AG09309 (cell line): ENCODE results near the gene NTRK2.

ENCODE experiments used
- DNase-seq: peaks from one replicate; pipeline ENCODE4 v3.0.0-alpha.2; 2010; ENCODE audit warnings: low read depth
- H3K4me3 ChIP-seq: 2 replicates; pipeline ENCODE4 v1.5.1; 2011; ENCODE audit warnings: mild to moderate bottlenecking, low read depth, low read length, moderate library complexity; ENCODE audit not compliant: control insufficient read depth
- TF ChIP-seq, protein P1 (sequence below): IDR thresholded peaks from 2 replicates; pipeline ENCODE4 v1.5.1; 2011; ENCODE audit warnings: mild to moderate bottlenecking, low read depth, low read length, inconsistent platforms; ENCODE audit not compliant: insufficient read depth, control insufficient read depth; ENCODE audit errors: missing control alignments

NTRK2 gene

DNA sequence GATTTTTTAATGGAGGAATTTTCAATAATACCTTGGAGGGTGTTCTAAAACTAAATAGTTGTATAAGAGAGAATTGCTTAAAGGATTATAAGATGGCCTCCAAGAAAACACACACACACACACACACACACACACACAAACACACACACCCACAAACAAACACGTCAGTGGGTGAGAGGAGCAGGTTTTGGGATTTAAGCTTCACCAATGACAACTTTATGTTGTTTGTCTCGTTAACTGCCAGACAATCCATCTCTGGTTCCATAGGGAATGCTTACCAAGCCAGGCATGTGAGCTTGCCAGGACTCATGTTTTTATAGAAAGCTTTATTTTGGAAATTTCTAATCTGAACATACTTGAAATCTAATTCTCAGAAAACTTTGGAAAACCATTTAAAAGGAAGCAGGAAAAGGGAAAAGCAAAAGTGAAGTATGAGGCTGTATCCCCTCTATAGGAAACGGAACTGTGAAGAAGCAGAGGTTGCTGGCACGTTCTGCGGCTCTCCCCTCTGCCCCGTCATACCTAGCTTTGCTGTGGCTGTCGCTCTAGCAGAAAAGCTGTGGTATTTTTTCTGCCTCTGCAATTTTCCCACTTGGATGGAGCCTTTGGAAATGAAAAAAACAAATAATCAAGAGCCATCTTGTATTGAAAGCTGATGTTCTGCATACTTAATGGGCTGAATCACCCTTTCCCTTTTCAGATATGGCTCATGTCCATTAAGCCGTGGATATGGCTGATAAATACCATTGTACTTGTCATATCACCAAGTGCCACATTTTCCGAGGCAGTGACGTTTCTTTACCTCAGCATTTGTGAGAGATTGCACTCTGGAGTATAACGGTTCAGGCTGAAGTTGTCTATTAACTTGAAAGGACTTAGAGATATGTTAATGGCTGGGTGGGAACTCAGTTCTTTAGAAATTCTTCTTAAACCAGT is 112.7 kb downstream of the NTRK2 start:
- TF ChIP-seq, protein P1, sequence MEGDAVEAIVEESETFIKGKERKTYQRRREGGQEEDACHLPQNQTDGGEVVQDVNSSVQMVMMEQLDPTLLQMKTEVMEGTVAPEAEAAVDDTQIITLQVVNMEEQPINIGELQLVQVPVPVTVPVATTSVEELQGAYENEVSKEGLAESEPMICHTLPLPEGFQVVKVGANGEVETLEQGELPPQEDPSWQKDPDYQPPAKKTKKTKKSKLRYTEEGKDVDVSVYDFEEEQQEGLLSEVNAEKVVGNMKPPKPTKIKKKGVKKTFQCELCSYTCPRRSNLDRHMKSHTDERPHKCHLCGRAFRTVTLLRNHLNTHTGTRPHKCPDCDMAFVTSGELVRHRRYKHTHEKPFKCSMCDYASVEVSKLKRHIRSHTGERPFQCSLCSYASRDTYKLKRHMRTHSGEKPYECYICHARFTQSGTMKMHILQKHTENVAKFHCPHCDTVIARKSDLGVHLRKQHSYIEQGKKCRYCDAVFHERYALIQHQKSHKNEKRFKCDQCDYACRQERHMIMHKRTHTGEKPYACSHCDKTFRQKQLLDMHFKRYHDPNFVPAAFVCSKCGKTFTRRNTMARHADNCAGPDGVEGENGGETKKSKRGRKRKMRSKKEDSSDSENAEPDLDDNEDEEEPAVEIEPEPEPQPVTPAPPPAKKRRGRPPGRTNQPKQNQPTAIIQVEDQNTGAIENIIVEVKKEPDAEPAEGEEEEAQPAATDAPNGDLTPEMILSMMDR = no peak
- DNase-seq = no peak

DNA sequence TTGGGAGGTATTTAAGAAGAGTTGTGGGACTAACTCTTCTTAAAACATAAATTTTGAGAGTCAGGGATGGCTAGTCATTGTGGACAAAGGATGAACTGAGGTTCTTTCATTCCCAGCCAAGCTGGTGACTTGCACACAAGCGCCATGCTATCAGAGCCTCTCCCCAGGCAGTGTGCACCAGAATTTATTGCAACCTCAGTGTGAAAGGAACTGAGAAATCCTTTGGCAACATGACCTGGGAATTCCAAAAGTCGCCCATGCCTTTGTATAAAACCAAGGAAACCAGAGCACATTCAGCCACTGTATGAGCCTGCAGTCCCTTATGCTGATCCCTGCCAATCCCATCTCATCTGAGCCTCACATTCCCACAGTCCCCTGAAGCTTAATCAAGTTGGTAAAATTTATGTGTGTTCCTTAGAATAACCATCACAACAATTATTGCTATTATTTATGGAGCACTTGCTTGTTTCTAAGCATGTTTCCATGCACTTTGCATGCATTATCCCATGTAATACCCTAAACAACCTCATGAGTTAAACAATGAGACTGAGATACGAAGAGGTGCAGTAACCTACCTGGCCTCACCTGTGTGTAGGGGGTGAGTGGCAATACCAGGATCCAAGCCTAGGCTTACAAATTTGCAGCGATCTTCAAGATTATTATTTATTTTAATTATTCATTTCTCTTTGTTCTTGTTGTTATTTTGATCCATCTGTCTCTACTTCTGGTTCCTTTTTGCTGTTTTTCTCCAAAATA is 116.4 kb downstream of the NTRK2 start:
- H3K4me3 ChIP-seq = no peak overlapping the region
- TF ChIP-seq, protein P1 = no peak
- no peak for DNase-seq

More for the DNA sequence above, 112.7 kb downstream of the NTRK2 start:
- H3K4me3 ChIP-seq = no peak overlapping the region

DNA sequence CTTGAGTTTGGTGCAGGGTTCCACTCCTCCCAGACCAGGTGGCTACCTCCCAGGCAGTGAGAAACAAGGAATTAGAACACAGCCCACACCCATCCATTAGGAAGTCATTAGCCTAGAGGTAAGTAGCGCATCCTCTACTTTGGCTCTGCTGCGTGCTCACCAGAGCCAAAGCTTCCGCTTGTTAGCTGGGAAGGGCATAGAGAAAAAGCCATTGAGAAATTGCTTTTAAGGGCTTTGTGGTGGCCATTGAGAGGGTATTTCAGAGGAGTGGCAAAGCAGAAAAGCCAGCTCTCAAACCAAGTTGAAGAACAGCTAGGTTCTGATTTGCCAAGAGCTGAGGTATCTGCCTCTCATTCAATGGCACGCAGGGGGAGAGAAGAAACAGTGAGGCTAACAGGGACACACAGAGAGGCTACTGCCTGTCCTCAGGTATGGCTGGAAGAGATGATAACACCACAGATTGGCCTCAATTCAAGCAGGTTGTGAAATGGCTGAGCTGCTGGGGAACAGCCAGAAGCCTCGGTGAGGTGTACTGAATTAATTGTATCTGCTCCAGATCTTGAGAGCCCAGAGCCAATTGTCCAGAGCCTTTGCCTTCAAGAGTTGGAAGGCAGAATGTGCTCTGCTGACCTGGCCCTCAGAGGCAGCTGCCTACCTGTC is 119.4 kb downstream of the NTRK2 start:
- no peak for DNase-seq
- TF ChIP-seq, protein P1 = no peak
- H3K4me3 ChIP-seq = no peak overlapping the region

DNA sequence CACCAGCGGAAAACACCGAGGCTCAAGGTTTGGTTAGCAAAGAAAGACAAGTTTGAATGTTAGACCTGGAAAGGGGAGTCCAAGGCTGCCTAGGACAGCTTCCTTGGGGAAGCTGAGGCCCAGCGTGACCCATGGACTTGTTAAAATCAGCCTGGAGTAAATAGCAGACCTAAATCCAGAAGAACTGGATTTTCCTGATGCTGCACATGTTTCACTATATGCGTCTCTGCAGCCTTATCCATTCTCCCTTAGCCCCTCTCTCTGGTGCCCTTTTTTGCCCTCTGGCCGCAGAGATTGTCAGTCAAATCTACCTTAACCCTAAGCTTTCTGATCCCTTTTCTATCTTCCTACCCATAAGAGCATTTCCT is 119.9 kb downstream of the NTRK2 start:
- H3K4me3 ChIP-seq = no peak overlapping the region
- no peak for DNase-seq
- TF ChIP-seq, protein P1 = no peak

DNA sequence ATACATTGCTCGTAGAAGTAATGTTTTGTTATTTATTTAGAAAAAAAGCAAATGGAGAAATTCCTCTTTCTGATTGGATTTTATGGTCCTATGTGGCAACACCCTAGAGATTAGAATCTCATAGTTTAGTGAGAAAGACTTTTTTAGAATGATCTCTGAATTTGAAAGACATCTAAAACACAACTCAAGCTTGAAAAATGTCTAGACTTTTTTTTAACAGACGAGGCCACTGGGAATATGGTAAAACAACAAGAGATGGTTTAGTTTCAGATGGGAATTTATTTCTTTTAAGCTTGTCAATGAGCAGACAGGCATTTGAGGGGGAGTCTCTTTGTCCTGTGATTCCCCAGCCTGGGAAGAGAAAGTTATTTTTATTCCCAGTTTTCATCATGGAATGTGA is 122.1 kb downstream of the NTRK2 start:
- TF ChIP-seq, protein P1 = no peak
- no peak overlapping the region for H3K4me3 ChIP-seq
- DNase-seq = no peak

DNA sequence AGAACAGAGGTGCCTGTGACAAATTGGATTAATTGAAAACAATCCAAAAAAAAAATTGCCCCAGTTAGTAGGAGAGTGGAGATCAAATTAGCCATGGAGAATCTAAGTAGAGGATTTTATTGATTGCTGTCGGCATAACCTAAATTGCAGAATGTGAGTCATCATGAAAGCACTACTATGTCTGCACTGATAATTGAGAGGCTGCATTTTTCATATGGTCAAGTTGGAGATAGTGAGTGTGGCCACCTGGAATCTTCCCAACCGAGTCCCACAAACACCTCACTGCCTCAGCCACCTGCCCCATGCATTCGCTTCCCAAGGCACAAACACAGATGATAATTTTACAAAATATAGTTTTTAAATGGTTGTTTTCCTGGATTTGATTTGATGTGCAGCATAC is 123.7 kb downstream of the NTRK2 start:
- no peak for DNase-seq
- H3K4me3 ChIP-seq = no peak overlapping the region

More for the DNA sequence above, 123.7 kb downstream of the NTRK2 start:
- TF ChIP-seq, protein P1 = no peak
